ENCODE data around the gene KRT222. TPM values are rescaled to one million over a fixed set of nuclear protein-coding genes. Genes with fewer than 3 reads are reported as not detected.

Gene KRT222
- total RNA-seq, 4 donors from 2014 or later: not detected

DNA sequence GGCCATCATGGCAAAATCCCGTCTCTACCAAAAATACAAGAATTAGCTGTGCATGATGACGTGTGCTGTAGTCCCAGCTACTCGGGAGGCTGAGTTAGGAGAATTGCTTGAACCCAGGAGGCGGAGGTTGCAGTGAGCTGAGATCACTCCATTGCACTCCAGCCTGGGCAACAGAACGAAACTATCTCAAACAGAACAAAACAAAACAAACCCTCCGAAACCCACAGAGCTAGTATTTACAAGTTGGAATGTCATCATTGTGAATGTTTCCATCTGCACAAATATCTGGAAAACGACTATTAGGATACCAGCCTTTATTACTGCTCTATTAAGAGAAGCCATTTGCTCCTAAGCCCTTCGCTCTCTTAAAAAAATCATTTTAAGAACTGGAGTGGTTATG, 43.4 kb downstream of the KRT222 start:
- H3K36me3 ChIP-seq: no peaks in the 10 kb centered on the region
- peaks cover 0 to 7% of the 10 kb centered on the region in 2 donors for H3K4me1 ChIP-seq
- intact Hi-C loops (cut with DNase I; ENCODE audit: low total_unique reads) (loop anchor here (2.0 kb wide), 1 partner anchor 169 kb away; no protein-coding TSS in a partner anchor), in situ Hi-C loops (cut with MboI; ENCODE audit: low sequenced_read_pairs in 4 of 4) (loop anchor here in 2 of 4 donors (10.0 to 25.0 kb wide), 2 partner anchors 173 to 1041 kb away; partner anchors contain the start of gene KRT28 (in 1 of the 2))
- no peak overlapping the region for H3K27ac ChIP-seq
- peaks cover 16 to 42% (median 23%) of the 10 kb centered on the region in 3 donors for H3K27me3 ChIP-seq
- no peak overlapping the region for H3K4me3 ChIP-seq
- DNase-seq (no peak), ATAC-seq (no peak)
- no peaks in the 10 kb centered on the region for H3K9me3 ChIP-seq
- TF ChIP-seq POLR2A (IDR thresholded peaks at IDR 0.05) (no peak), CTCF (IDR thresholded peaks at IDR 0.05 in 4 of 5, conservative IDR thresholded peaks at IDR 0.05 in 1 of 5) (no peak)

DNA sequence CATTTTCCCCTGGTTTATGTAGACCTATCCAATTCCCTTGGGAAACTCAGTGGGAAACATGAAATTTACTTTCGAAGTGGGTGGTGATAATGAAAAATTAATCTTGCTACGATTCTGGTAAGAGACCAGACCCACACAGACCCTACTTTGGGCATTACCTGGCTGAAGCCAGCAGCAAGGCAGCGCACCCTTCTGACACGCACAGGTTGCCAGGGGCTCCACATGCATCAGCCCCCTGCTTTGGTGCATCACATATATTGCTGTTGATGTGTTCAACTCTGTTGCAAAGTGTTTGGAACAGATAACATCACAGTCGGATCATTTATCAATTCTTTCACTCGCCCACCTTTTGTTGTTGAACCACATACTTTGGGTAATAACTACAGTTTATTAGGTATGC, 44.0 kb downstream of the KRT222 start:
- no peak overlapping the region for H3K27ac ChIP-seq
- no peak for ATAC-seq

GRCh38 chr17:40618754-40619625, 46.0 kb downstream of the KRT222 start:
- Histone ChIP-seq H3K4me3 (no peak overlapping the region), H3K4me1 (peaks cover 0 to 7% of the 10 kb centered on the region in 2 donors), H3K27ac (no peak overlapping the region), H3K36me3 (no peaks in the 10 kb centered on the region), H3K9me3 (no peaks in the 10 kb centered on the region), H3K27me3 (peaks cover 29 to 46% (median 29%) of the 10 kb centered on the region in 3 donors)
- intact Hi-C loops (cut with DNase I; ENCODE audit: low total_unique reads): no loop called here
- in situ Hi-C loops (cut with MboI; ENCODE audit: low sequenced_read_pairs in 4 of 4): loop anchor here in 2 of 4 donors (10.0 to 25.0 kb wide), 2 partner anchors 176 to 1043 kb away; partner anchors contain the start of gene KRT28 (in 2 of the 2)
- ATAC-seq: no peak
- no peak for DNase-seq
- TF ChIP-seq POLR2A (IDR thresholded peaks at IDR 0.05) (no peak), CTCF (IDR thresholded peaks at IDR 0.05 in 4 of 5, conservative IDR thresholded peaks at IDR 0.05 in 1 of 5) (no peak)

More for the DNA sequence above, 44.0 kb downstream of the KRT222 start:
- Histone ChIP-seq H3K4me3 (no peak overlapping the region), H3K27me3 (peaks cover 16 to 42% (median 27%) of the 10 kb centered on the region in 3 donors), H3K36me3 (no peaks in the 10 kb centered on the region), H3K4me1 (peaks cover 0 to 7% of the 10 kb centered on the region in 2 donors), H3K9me3 (no peaks in the 10 kb centered on the region)
- DNase-seq: no peak
- TF ChIP-seq CTCF (IDR thresholded peaks at IDR 0.05 in 4 of 5, conservative IDR thresholded peaks at IDR 0.05 in 1 of 5) (no peak), POLR2A (IDR thresholded peaks at IDR 0.05) (no peak)
- in situ Hi-C loops (cut with MboI; ENCODE audit: low sequenced_read_pairs in 4 of 4) (loop anchor here in 2 of 4 donors (10.0 to 25.0 kb wide), 2 partner anchors 174 to 1041 kb away; partner anchors contain the start of gene KRT28 (in 1 of the 2)), intact Hi-C loops (cut with DNase I; ENCODE audit: low total_unique reads) (loop anchor here (2.0 kb wide), 1 partner anchor 170 kb away; no protein-coding TSS in a partner anchor)

- DNase-seq: no peak
- Histone ChIP-seq H3K4me3 (no peak overlapping the region), H3K27ac (no peak overlapping the region), H3K4me1 (peaks cover 0 to 7% of the 10 kb centered on the region in 2 donors), H3K27me3 (peaks cover 29 to 46% (median 33%) of the 10 kb centered on the region in 3 donors), H3K9me3 (no peaks in the 10 kb centered on the region), H3K36me3 (no peaks in the 10 kb centered on the region)
- no peak for TF ChIP-seq POLR2A (IDR thresholded peaks at IDR 0.05)
- no peak for TF ChIP-seq CTCF (IDR thresholded peaks at IDR 0.05 in 4 of 5, conservative IDR thresholded peaks at IDR 0.05 in 1 of 5)
- no peak for ATAC-seq
- intact Hi-C loops (cut with DNase I; ENCODE audit: low total_unique reads) (no loop called here), in situ Hi-C loops (cut with MboI; ENCODE audit: low sequenced_read_pairs in 4 of 4) (loop anchor here in 2 of 4 donors (10.0 to 25.0 kb wide), 2 partner anchors 177 to 1045 kb away; partner anchors contain the start of gene KRT28 (in 2 of the 2))
These were observed 47.2 kb downstream of the KRT222 start for GRCh38 chr17:40617678-40618240.
